HL-60/S4 treated with retinoic acid at 250 ng/mL for 4 days and 3 days (cell line): Measurements from ENCODE around the gene OVCA2.

Experiments used
- in situ Hi-C: fragments of 300-500 bp; cut with MboI; formaldehyde crosslinking; loops from 2 replicates; pipeline ENCODE4 v1.7.0; 2022; ENCODE audit warnings: low sequenced_read_pairs

OVCA2 gene

GRCh38 chr17:2041561-2042389, at the start of gene OVCA2:
OVCA2 (plus strand) TSS chr17:2042022; CDS start chr17:2042048, 26 bp downstream.
- in situ Hi-C loops, result no loop called here

- in situ Hi-C loops, result no loop called here
Measured at GRCh38 chr17:1992541-1992940, 49.3 kb upstream of the OVCA2 start.

DNA sequence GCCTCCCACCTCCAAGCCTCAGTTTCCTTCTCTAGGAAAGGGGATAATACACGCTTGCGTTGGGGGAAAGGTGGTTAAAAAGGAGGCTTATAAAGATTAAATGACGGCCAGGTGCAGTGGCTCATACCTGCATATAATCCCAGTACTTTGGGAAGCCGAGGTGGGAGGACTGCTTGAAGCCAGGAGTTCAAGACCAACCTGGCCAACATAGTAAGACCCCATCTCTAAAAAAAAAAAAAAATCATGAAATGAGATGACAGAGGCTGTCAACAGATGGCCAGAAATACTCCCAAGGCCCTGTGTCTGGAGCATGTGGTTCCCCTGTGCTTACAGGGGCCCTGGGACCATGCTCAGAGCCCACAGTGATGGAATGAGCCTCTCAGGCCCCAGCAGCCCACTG, 47.1 kb upstream of the OVCA2 start:
- in situ Hi-C loops, result no loop called here

GRCh38 chr17:1995321-1995892, 46.4 kb upstream of the OVCA2 start:
- in situ Hi-C loops, result no loop called here

DNA sequence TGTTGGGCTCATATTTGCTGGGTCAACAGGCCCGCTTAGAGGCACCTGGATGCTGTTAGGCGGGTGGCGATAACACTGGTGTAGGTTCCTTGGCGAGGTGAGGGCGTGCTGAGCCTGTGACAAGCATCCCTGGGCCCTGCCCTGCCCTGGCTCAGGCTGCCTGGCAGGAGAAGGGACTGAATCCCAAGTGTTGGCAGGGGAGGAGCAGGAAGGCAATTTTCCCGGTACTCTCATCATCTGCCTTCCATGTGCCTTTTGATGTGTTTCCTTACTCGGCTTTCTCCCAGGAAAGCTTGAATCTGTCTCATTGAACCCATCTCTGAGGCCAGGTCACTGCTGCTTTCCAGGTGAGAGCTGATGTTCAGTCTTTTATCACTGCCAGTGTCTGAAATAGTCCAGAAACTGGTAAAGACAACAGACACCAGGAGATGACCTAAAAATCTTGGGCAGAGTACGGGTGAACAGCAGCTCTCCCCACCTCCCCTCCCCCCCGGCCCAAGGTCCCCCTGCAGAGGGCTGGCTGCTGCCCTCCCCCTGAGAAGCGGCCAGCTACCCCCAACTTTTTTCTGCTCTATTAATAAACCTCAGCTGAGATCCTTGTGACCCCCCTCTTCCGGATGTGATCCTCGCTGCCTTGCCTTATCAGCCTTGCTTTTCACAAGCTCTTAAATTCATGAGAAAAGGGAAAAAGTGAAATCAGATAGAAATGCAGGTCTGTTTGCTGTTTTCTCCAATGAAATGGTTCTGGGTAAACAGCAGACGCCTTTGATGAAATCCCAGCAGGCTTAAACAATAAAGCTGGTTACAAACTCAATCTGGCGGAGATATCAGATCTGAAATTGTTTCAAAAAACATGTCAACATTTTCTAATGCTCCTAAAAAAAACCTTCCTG, 45.7 kb upstream of the OVCA2 start:
- in situ Hi-C loops, result no loop called here

DNA sequence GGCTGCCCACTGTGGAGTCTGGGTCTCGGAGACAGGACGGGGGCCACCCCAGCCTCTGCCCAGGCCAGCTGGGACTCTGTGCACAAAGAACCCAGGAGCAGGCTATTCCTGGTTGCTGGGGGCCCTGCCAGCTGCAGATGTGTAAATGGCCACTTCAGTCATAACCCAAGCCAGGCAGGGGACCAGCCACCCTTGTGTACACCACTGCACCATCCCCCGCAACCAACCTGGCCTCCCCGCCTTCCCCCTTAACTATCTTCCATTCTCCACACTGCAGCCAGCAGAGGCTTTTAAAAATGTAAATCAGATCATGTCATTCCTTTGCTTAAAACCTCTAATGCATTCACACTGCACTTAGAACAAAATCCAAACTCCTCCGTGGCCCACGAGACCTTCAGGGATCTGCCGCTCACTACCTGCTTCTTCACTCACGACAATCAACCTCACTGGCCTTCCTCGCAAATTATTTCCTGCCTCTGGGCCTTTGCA, 45.0 kb upstream of the OVCA2 start:
- in situ Hi-C loops, result no loop called here

DNA sequence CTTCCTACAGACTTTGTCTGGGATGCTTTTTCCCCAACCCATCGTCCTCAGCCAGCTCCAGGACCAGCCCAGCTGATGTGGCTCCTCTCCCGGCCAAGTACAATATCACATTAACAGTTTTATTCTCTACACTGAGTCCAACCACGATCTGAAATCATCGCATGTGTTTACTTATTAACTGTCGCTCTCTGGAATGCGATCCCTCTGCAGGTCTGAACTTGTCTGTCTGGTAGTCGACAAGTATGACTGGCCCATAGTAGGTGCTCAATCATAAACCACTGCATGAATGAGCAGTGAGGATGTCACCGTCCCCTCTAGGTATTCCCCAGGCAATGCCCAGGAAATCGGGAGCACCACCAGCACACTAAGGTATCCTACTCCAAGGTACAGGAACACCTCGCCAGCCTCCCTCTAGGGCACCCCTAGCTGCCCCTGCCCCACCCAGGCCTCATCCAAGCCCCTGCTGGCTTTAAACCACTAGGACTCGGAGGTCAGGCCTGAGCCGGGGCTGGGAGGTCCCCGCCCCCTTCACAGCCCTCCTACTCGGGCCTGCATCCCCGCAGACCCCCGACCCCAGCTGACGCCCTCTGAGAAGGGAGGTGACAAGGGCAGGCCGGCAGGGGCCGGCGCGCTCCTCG, 44.4 kb upstream of the OVCA2 start:
- in situ Hi-C loops, result no loop called here

DNA sequence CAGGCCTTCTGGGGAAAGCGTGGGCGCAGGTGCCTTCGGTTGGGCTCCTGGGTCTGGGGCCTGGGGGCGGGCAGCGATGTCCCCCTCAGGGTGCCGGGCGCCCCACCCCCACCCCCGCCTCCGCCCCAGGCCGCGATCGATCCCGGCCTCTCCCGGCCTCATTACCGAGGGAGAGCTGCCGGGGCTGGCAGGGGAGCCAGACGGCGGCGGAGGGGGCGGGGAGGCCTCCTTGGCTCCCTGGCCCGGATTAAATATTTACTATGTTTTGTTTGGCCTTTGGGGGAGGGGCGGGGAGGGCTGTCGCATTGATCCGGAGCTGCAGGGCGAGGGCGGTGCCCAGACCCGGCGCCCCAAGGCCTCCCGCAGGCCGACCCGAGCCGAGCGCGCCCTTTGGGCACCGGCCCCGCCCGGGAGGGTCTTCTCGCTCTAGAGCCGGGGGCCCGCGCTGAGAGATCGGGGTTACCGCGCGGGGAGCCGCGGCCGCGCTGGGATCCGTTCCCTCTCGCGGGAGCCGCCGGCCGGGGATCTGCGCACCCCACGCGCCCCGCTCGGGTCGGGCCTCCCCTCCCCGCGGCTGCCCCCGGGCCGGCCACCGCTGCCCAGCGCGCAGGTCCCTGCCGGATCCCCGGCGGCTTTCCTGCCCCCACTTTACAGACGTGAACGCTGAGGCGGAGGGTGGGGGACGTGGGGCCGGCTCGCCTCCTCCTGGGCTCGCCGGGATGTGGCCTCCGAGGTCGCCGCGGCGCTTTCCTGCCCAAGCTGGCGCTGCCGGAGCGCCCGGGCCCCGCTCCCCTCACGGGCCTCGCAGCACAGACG, 43.7 kb upstream of the OVCA2 start:
- in situ Hi-C loops, result no loop called here

GRCh38 chr17:1999557-2000251, 42.1 kb upstream of the OVCA2 start:
- in situ Hi-C loops, result no loop called here

GRCh38 chr17:2002767-2003329, 39.0 kb upstream of the OVCA2 start:
- in situ Hi-C loops, result no loop called here

DNA sequence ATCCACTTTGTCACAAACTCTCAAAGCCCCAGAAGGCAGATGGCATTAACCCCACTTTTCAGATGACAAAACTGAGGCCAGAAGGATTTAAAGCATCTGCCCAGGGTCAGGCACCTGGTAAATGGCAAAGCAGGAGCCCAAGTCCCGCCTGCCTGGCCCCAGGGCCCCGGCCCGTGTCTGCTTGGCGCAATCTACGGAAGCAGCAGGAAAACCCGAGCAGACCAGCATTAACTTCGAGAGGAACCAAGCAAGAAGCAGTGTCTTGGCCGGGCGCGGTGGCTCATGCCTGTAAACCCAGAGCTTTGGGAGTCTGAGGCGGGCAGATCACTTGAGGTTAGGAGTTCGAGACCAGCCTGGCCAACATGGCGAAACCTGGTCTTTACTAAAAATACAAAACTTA, 38.3 kb upstream of the OVCA2 start:
- in situ Hi-C loops, result no loop called here

DNA sequence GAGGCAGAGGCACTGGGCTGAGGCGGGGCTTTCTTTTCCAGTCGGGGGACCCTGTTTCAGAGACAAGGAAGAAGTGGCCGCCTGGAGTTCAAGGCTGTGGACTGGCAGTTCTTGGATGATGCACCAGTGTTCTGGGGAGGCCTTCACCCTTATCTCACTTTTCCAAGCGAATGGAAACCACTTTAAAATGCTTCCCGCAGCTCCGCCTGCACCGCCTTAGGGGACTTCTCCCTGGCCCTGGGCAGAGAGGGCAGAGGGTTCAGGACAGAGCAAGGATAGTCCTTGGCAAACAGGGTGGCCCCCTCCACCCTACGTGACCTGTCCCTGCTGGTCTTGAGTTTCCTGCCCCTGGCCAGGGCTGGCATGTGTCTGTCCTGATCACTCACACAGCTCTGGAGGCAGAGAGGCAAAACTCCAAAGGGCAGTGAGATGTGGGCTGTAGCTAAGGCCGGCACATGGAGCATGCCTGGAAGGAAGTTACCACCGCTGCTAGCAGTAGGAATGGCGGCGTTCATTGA, 37.3 kb upstream of the OVCA2 start:
- in situ Hi-C loops, result no loop called here

DNA sequence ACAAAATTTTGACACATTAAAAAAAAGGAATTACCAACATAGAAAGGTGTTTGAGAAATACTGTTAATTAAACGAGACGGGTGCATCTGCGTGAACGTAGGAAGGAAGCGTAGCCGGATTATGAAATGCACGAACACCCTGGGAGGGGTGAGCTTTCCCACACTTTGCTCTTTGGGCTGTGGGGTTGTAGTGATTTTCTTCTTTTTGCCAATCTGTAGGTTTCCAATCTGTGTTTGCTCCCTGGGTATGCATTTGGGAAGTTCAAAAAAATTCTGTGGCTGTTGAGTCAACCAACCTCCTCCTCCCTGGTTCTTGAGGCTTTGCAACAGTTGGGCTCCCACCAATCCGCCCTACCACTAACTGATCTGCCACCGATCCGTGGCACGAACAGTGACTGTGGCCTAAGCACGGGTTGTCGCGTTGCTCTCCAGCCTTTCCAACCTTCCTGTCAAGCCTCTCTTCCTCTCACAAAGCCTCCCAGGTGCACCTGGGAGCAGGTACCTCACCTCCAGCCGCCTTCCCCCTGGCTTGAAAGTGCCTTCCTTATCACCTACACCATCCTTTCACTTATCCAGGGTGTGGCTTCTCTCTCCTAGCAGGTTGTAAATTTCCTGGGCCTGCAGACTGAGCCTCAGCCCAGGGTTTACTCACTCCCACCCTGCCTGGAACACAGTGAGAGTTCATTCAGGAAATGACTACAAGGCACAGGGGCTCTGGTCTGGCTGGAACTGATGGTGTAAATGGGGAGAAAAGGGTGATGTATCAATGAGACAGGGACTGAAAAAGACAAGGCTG, 33.3 kb upstream of the OVCA2 start:
- in situ Hi-C loops, result no loop called here

DNA sequence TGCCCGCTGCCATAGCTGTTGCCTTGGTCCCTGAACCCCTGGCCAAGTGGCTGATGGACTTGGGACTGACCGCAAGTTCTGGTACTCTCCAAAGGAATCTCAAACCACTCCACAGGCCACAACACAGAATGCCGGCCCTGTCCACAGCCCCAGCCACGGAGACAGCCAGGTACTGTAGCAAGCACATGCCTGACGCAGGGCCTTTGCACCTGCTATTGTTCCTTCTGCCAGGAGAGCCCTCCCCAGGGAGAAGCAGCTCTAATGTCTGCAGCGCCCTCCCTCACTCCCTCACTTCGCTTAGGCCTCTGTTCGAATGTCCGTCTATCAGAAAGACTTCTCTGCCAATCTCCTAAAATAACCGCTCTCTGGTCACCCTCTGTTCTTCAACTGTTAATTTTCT, 32.1 kb upstream of the OVCA2 start:
- in situ Hi-C loops, result no loop called here

GRCh38 chr17:2011411-2012371, 30.1 kb upstream of the OVCA2 start:
- in situ Hi-C loops, result no loop called here

- in situ Hi-C loops, result no loop called here
Measured at GRCh38 chr17:2012499-2012898, 29.3 kb upstream of the OVCA2 start.
